ENCODE data around the gene FUNDC2. TPM values are rescaled to one million over a fixed set of nuclear protein-coding genes. Genes with fewer than 3 reads are reported as not detected.

Gene FUNDC2
- total RNA-seq, 2 donors from 2014 or later: 54.7 to 57.2 TPM

GRCh38 chrX:154987940-154988339 is 38.7 kb upstream of the FUNDC2 start:
- no peak overlapping the region for H3K27ac ChIP-seq
- H3K9me3 ChIP-seq: no peaks in the 10 kb centered on the region
- H3K36me3 ChIP-seq: no peaks in the 10 kb centered on the region
- H3K9ac ChIP-seq (ENCODE audit: low read depth in 2 of 2, low read length in 2 of 2): no peak overlapping the region
- TF ChIP-seq CTCF (IDR thresholded peaks at IDR 0.05): no peak
- no peak overlapping the region for H3K4me3 ChIP-seq
- no peaks in the 10 kb centered on the region for H3K4me1 ChIP-seq
- intact Hi-C loops (cut with DNase I): loop anchor here (5.0 kb wide), 1 partner anchor 69 kb away; no protein-coding TSS in a partner anchor
- no peak for DNase-seq
- H3K27me3 ChIP-seq: no peaks in the 10 kb centered on the region

GRCh38 chrX:154988719-154989118 is 37.9 kb upstream of the FUNDC2 start:
- no peaks in the 10 kb centered on the region for H3K27me3 ChIP-seq
- H3K4me1 ChIP-seq: no peaks in the 10 kb centered on the region
- TF ChIP-seq CTCF (IDR thresholded peaks at IDR 0.05): no peak
- no peak overlapping the region for H3K27ac ChIP-seq
- intact Hi-C loops (cut with DNase I): loop anchor here (5.0 kb wide), 1 partner anchor 69 kb away; no protein-coding TSS in a partner anchor
- H3K4me3 ChIP-seq: no peak overlapping the region
- no peak overlapping the region for H3K9ac ChIP-seq (ENCODE audit: low read depth in 2 of 2, low read length in 2 of 2)
- H3K36me3 ChIP-seq: no peaks in the 10 kb centered on the region
- DNase-seq: no peak
- no peaks in the 10 kb centered on the region for H3K9me3 ChIP-seq

GRCh38 chrX:154990496-154990895 is 36.1 kb upstream of the FUNDC2 start:
- no peak for DNase-seq
- Histone ChIP-seq H3K36me3 (no peaks in the 10 kb centered on the region), H3K27ac (no peak overlapping the region), H3K4me3 (no peak overlapping the region), H3K9ac (ENCODE audit: low read depth in 2 of 2, low read length in 2 of 2) (no peak overlapping the region), H3K9me3 (no peaks in the 10 kb centered on the region), H3K27me3 (no peaks in the 10 kb centered on the region), H3K4me1 (no peaks in the 10 kb centered on the region)
- intact Hi-C loops (cut with DNase I): no loop called here
- TF ChIP-seq CTCF (IDR thresholded peaks at IDR 0.05): no peak

GRCh38 chrX:154991039-154991438 is 35.6 kb upstream of the FUNDC2 start:
- no peaks in the 10 kb centered on the region for H3K9me3 ChIP-seq
- H3K9ac ChIP-seq (ENCODE audit: low read depth in 2 of 2, low read length in 2 of 2): no peak overlapping the region
- H3K36me3 ChIP-seq: no peaks in the 10 kb centered on the region
- DNase-seq: no peak
- H3K27ac ChIP-seq: no peak overlapping the region
- H3K4me1 ChIP-seq: no peaks in the 10 kb centered on the region
- H3K4me3 ChIP-seq: no peak overlapping the region
- no peak for TF ChIP-seq CTCF (IDR thresholded peaks at IDR 0.05)
- intact Hi-C loops (cut with DNase I): no loop called here
- H3K27me3 ChIP-seq: no peaks in the 10 kb centered on the region

GRCh38 chrX:154991476-154991875 is 35.2 kb upstream of the FUNDC2 start:
- no peak for DNase-seq
- no peaks in the 10 kb centered on the region for H3K36me3 ChIP-seq
- H3K27me3 ChIP-seq: no peaks in the 10 kb centered on the region
- TF ChIP-seq CTCF (IDR thresholded peaks at IDR 0.05): no peak
- intact Hi-C loops (cut with DNase I): no loop called here
- H3K4me1 ChIP-seq: no peaks in the 10 kb centered on the region
- H3K9me3 ChIP-seq: no peaks in the 10 kb centered on the region
- no peak overlapping the region for H3K9ac ChIP-seq (ENCODE audit: low read depth in 2 of 2, low read length in 2 of 2)
- no peak overlapping the region for H3K4me3 ChIP-seq
- H3K27ac ChIP-seq: no peak overlapping the region
